ENCODE data around the gene METTL13. TPM values are rescaled to one million over a fixed set of nuclear protein-coding genes. Genes with fewer than 3 reads are reported as not detected.

Gene METTL13
- total RNA-seq, 1 donor from 2014 or later, result 43.7 TPM

DNA sequence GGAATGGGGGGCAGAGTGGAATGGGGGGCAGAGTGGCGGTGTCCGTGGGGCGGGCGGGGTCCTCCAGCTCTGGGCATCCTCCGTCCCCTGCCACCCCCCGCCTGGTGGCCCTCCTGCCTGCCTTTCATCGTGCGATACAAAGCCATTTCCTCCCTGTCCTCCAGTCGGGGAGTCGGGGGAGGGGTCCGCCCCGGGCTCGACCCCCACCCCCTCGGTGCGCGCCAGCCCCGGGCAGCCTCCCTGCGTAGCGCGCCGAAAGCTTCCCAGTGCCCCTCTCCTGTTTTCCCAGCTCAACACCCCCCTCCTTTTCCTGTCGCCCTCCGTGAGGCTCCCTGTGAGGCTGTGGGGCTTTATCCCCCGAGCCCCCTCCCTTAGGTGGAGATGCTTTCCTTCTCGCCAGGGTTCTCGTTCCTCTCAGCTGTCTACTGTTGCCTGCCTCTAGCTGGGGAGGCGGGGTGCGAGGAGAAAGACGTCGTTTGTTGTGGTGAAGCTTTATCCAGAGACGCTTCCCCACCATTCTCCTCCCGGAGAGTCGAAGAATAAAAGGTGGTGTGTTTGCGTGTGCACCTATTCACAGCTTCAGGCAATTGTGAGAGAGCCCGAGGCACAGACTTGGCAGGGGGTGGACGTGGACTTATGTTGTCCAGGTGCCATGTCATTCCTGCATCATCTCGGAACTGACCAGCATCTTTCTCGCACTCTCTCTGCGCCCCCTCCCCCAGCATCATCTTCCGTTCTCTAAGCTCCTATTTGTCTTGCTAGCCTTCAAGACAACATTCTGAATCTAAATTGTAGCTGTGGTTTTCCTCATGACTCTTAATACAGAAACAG is 60.7 kb downstream of the METTL13 start:
- intact Hi-C loops (cut with micrococcal nuclease), result loop anchor here (1.0 to 10.0 kb wide), 5 partner anchors 40 to 690 kb away; partner anchors contain the start of genes METTL13, PRRC2C, SUCO and VAMP4

DNA sequence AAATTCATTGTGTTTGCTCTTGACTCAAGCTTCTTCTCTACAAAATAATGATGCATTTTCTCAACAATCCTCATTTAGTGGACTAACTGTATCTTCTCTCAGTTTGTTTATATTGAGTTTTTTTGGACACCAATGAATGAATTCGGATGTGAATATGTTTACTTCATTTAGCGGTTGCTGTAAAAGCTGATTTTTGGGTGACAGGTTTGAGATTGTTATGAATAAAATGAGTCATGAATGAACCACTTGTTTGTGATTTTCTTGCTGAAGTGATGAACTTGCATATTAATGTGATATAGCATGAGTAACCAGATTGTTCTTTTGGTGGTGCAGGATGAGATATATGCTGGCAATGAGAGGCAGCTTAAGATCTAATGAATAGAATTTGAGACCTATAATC is 62.9 kb downstream of the METTL13 start:
- intact Hi-C loops (cut with micrococcal nuclease), result loop anchor here (5.0 to 10.0 kb wide), 4 partner anchors 42 to 688 kb away; partner anchors contain the start of genes PRRC2C, SUCO and VAMP4

GRCh38 chr1:171845998-171846397 is 64.5 kb downstream of the METTL13 start:
- intact Hi-C loops (cut with micrococcal nuclease), result loop anchor here (10.0 kb wide), 1 partner anchor 101 kb away; the partner anchor contains the start of gene VAMP4

Other genes with a start within 250 kb of the METTL13 start
- gene MYOCOS, start 159.4 kb upstream of the METTL13 start, total RNA-seq, result 0.09 and 0.18 TPM in 2 replicates
- gene MYOC, start 129.0 kb upstream of the METTL13 start, total RNA-seq, result not detected in 2 replicates
- gene VAMP4, start 39.6 kb upstream of the METTL13 start, total RNA-seq, result 15.0 and 16.5 TPM in 2 replicates
- gene DNM3, start 59.8 kb downstream of the METTL13 start, total RNA-seq, result 1.3 and 1.5 TPM in 2 replicates

Measured in T-helper 2 cell treated with Interferon-gamma antibody and Interleukin-4, amounts not matched to agents 100 ng/mL and 5 ng/mL, for 36 hours (primary cell).